ENCODE measurements around the gene CPSF4L.

The CPSF4L gene

DNA sequence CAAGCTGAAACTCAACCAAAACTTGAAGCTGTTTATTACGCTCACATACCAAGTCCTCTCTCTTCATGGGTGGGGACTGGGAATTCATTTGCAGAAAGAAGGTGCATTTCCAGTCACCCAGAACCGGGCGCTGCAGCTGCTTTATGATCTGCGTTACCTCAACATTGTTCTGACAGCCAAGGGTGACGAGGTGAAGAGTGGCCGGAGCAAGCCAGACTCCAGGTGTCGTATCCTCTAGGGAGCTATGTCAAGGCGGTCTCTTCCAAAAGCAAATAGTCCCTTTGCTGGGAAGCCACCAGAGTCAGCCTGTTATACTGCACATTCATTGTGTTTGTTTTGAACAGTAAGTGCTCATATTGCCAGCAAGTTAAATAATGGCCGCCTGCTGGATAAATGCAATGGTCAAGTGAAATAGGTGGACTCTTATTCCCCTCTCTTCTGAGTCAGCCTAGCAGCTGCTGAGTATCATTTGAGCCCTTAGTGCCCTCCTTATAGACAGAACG is 56.2 kb downstream of the CPSF4L start:
- Mint-ChIP-seq H3K27ac (peak overlapping the region in 1 of 2 donors; percentile 91), H3K36me3 (ENCODE audit: insufficient read depth) (peaks cover 85% of the 10 kb centered on the region), H3K9me3 (no peaks in the 10 kb centered on the region)

GRCh38 chr17:73203788-73204479 is 57.7 kb downstream of the CPSF4L start:
- H3K27me3 Mint-ChIP-seq = no peaks in the 10 kb centered on the region
- peaks cover 15 to 18% of the 10 kb centered on the region in 2 donors for H3K4me1 Mint-ChIP-seq (ENCODE audit: low read depth in 2 of 2)
- peak; percentile 13 to 28 (median 15) for DNase-seq
- H3K9me3 Mint-ChIP-seq = no peaks in the 10 kb centered on the region
- H3K4me3 Mint-ChIP-seq = peak overlapping the region in 1 of 2 donors; percentile 31
- H3K36me3 Mint-ChIP-seq (ENCODE audit: insufficient read depth) = peaks cover 91% of the 10 kb centered on the region
- ATAC-seq (replicated peaks) = peak; percentile 94
- H3K27ac Mint-ChIP-seq = peak overlapping the region; percentile 68 to 91

More for the DNA sequence above, 56.2 kb downstream of the CPSF4L start:
- Mint-ChIP-seq H3K27me3 (no peaks in the 10 kb centered on the region), H3K4me3 (no peak overlapping the region), H3K4me1 (ENCODE audit: low read depth in 2 of 2) (peaks cover 13 to 15% of the 10 kb centered on the region in 2 donors)
- no peak for ATAC-seq (replicated peaks)
- DNase-seq = no peak

DNA sequence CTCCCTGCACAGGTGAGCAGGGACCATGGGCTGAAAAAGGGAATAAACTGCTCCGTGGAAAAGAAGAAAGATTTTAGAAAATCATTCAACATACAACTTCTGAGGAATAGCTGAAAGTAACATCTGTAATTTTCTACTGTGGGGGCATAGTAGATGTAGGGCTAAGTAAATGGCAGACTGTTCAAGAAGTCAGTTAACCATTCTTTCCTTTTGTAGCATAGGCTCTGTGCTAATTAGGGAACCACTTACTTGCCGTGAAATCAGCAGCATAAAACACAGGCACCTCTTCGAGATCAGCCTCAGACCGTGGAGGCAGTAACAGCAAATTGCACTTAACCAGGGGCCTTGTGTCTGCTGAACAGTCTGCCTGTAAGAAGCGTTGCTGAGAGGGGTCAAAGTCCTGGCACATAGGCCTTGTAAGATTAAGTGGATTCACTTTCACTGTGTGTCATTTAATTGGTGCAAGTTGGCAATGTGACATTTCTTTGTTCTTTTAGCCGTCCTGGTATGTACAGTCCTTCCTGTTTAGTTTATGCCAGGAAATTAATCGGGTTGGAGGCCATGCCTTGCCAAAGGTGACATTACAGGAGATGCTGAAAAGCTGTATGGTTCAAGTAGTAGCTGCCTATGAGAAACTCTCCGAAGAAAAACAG is 58.4 kb downstream of the CPSF4L start:
- DNase-seq (no peak), ATAC-seq (replicated peaks) (peak; percentile 19)
- no peak overlapping the region for H3K4me3 Mint-ChIP-seq
- no peaks in the 10 kb centered on the region for H3K9me3 Mint-ChIP-seq
- peaks cover 87% of the 10 kb centered on the region for H3K36me3 Mint-ChIP-seq (ENCODE audit: insufficient read depth)
- H3K27me3 Mint-ChIP-seq = no peaks in the 10 kb centered on the region
- peak overlapping the region; percentile 68 to 91 for H3K27ac Mint-ChIP-seq
- peaks cover 14 to 15% of the 10 kb centered on the region in 2 donors for H3K4me1 Mint-ChIP-seq (ENCODE audit: low read depth in 2 of 2)

- no peak overlapping the region for H3K4me3 Mint-ChIP-seq
- ATAC-seq (replicated peaks) (no peak), DNase-seq (no peak)
- no peaks in the 10 kb centered on the region for H3K27me3 Mint-ChIP-seq
- H3K36me3 Mint-ChIP-seq (ENCODE audit: insufficient read depth) = peaks cover 86% of the 10 kb centered on the region
- no peaks in the 10 kb centered on the region for H3K9me3 Mint-ChIP-seq
- peaks cover 18 to 20% of the 10 kb centered on the region in 2 donors for H3K4me1 Mint-ChIP-seq (ENCODE audit: low read depth in 2 of 2)
- peak overlapping the region; percentile 66 to 91 for H3K27ac Mint-ChIP-seq
Measured at GRCh38 chr17:73201215-73202069, 60.2 kb downstream of the CPSF4L start.

DNA sequence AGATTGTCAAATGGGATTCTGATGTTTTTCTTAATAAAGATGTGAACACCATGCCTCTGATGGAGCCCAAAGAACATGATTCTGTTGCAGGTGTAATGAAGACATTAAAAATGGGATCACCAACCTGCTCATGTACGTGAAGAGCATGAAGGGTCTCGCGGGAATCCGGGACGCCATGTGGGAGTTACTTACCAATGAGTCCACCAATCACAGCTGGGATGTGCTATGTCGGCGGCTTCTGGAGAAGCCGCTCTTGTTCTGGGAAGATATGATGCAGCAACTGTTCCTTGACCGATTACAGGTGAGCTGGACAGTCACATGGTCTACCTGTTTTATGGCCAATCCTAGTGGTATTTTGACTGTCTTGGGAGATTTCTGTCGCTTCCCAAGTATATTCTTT is 61.2 kb downstream of the CPSF4L start:
- Mint-ChIP-seq H3K27ac (no peak overlapping the region), H3K36me3 (ENCODE audit: insufficient read depth) (peaks cover 83% of the 10 kb centered on the region), H3K4me3 (no peak overlapping the region), H3K4me1 (ENCODE audit: low read depth in 2 of 2) (peaks cover 18 to 20% of the 10 kb centered on the region in 2 donors), H3K27me3 (no peaks in the 10 kb centered on the region), H3K9me3 (no peaks in the 10 kb centered on the region)
- ATAC-seq (replicated peaks) (no peak), DNase-seq (no peak)

DNA sequence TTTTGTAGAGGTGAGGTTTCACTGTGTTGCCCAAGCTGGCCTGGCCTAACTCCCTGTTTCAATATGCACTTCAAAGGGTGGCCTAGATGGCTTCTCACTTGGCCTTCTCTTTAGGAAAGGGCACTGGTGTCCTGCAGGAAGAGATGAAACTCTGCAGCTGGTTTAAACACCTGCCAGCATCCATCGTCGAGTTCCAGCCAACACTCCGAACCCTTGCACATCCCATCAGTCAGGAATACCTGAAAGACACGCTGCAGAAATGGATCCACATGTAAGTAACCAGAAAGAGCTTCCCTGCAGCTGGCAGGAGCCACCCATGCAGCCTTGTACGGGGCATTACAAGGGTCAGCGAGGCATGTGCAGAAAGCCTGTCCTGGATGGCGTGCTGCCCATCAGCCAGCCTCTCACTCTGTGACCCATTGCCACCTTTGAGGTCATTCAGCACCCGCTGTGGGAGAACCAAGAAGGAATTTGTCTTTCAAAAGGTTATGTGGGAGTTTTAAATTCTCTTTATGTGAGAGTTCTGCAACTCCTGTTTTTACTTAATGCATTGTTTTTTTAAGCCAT is 61.8 kb downstream of the CPSF4L start:
- H3K9me3 Mint-ChIP-seq = no peaks in the 10 kb centered on the region
- H3K4me3 Mint-ChIP-seq = no peak overlapping the region
- peaks cover 18 to 20% of the 10 kb centered on the region in 2 donors for H3K4me1 Mint-ChIP-seq (ENCODE audit: low read depth in 2 of 2)
- no peaks in the 10 kb centered on the region for H3K27me3 Mint-ChIP-seq
- peak overlapping the region in 1 of 2 donors; percentile 44 for H3K27ac Mint-ChIP-seq
- peaks cover 76% of the 10 kb centered on the region for H3K36me3 Mint-ChIP-seq (ENCODE audit: insufficient read depth)
- ATAC-seq (replicated peaks) (no peak), DNase-seq (no peak)

- Mint-ChIP-seq H3K27me3 (no peaks in the 10 kb centered on the region), H3K27ac (no peak overlapping the region), H3K36me3 (ENCODE audit: insufficient read depth) (peaks cover 67% of the 10 kb centered on the region), H3K4me3 (no peak overlapping the region), H3K9me3 (no peaks in the 10 kb centered on the region), H3K4me1 (ENCODE audit: low read depth in 2 of 2) (peaks cover 21 to 24% of the 10 kb centered on the region in 2 donors)
- DNase-seq (no peak), ATAC-seq (replicated peaks) (no peak)
Measured at GRCh38 chr17:73198930-73199260, 62.8 kb downstream of the CPSF4L start.
